ENCODE data around the gene EPM2A. TPM values are rescaled to one million over a fixed set of nuclear protein-coding genes. Genes with fewer than 3 reads are reported as not detected.

The EPM2A gene
- total RNA-seq, result 8.5 and 13.3 TPM in 2 replicates

GRCh38 chr6:145735356-145736165 is at the start of gene EPM2A:
Gene EPM2A (minus strand): TSS chr6:145735520. CDS start chr6:145735498, 22 bp downstream.

Small RNA genes lying within 50 kb of the gene (small RNA-seq; reads per million reads assigned to genes)
- not detected for gene AL023806.2

Other genes starting within 250 kb of the EPM2A start
- gene FBXO30, start 79.3 kb upstream of the EPM2A start, total RNA-seq, result 20.9 and 25.8 TPM in 2 replicates
- 17.1 and 25.3 TPM in 2 replicates for gene SHPRH, start 228.8 kb upstream of the EPM2A start, total RNA-seq